Measurements from ENCODE around the gene NPTX1.

Gene NPTX1

DNA sequence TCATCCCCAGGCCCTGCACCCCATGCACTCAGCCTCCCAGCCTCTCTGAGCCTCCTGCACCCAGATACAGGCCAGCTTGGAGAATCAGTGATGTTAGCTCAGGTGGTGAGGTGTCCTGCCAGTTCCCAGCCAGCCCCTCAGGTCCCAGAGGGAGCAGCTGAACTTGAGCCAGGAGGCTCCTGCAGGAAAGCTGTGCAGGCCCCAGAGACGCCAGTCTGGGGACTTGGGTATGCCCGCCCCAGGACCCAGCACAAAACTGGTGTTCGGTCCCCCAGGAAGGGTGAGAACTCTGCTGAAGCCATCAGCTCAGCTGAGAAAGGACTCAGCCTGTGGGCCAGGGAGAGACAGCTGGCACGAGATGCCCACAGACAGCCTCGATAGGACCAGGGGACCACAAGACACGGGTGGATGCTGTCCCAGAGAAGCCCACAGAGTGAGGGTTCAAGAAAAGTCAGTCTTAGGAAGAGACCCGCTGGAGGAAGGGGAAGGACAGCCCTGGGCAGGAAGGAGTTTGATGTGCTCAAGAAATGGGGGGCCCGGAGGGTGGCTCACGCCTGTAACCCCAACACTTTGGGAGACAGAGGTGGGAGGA lies 50.5 kb downstream of the NPTX1 start:
- H3K4me3 ChIP-seq (ENCODE audit: low read length): no peak overlapping the region
- no peak for DNase-seq (ENCODE audit: low read depth)
- no peak for TF ChIP-seq CTCF (conservative IDR thresholded peaks at IDR 0.05; ENCODE audit: low read length)

DNA sequence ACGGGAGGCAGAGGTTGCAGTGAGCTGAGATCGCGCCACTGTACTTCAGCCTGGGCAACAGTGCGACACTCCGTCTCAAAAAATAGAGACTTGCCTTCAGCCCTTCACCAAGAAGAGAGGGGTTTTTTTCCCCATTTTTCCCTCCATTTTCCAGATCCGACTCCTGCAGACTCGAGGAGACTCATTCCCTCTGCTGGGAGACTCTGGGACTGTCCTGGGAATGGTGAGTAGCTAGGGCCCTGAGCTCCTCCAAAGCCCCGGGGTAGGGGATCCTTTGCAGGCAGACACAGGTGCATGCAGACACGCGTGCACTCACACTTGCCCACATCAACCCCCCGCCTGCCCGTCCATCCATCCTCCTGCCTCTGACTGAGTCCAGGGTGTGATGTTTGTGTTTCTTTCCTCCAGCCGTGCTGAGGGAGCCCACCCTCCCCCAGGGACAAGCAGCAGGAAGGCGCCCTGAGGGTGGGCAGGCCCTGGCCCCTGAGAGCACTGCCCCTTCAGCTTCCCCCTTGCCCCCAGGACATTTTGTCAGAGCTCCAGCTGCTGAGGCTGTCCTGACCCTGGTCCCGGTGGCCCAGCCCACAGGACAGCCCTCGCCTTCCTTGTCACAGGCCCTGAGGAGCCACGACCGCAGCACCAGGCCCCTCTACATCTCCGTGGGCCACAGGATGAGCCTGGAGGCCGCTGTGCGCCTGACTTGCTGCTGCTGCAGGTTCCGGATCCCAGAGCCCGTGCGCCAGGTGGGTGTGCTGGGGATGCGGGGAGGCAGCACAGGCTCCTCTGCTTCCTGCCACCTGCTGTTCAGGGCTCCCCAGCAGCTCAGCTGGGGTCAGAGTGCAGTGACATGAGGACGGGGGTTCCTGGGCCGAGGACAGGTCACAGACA lies 51.3 kb downstream of the NPTX1 start:
- no peak for DNase-seq (ENCODE audit: low read depth)
- no peak overlapping the region for H3K4me3 ChIP-seq (ENCODE audit: low read length)
- no peak for TF ChIP-seq CTCF (conservative IDR thresholded peaks at IDR 0.05; ENCODE audit: low read length)

GRCh38 chr17:80424261-80424660 lies 52.1 kb downstream of the NPTX1 start:
- H3K4me3 ChIP-seq (ENCODE audit: low read length): no peak overlapping the region
- no peak for TF ChIP-seq CTCF (conservative IDR thresholded peaks at IDR 0.05; ENCODE audit: low read length)
- DNase-seq (ENCODE audit: low read depth): no peak

- no peak for DNase-seq (ENCODE audit: low read depth)
- no peak for TF ChIP-seq CTCF (conservative IDR thresholded peaks at IDR 0.05; ENCODE audit: low read length)
- no peak overlapping the region for H3K4me3 ChIP-seq (ENCODE audit: low read length)
Observed at GRCh38 chr17:80423536-80424225, 52.7 kb downstream of the NPTX1 start.

- H3K4me3 ChIP-seq (ENCODE audit: low read length): no peak overlapping the region
- no peak for DNase-seq (ENCODE audit: low read depth)
- TF ChIP-seq CTCF (conservative IDR thresholded peaks at IDR 0.05; ENCODE audit: low read length): no peak
Observed at GRCh38 chr17:80422981-80423380, 53.4 kb downstream of the NPTX1 start.

- no peak for DNase-seq (ENCODE audit: low read depth)
- no peak for TF ChIP-seq CTCF (conservative IDR thresholded peaks at IDR 0.05; ENCODE audit: low read length)
- no peak overlapping the region for H3K4me3 ChIP-seq (ENCODE audit: low read length)
Observed at GRCh38 chr17:80422276-80422675, 54.1 kb downstream of the NPTX1 start.
